ENCODE results near the gene ZNF771. TPM values are rescaled to one million over a fixed set of nuclear protein-coding genes. Genes with fewer than 3 reads are reported as not detected.

Gene ZNF771
- polyA plus RNA-seq, 1 of the 3 experiments (the other 2 are of a cell fraction) = 20.4 TPM

DNA sequence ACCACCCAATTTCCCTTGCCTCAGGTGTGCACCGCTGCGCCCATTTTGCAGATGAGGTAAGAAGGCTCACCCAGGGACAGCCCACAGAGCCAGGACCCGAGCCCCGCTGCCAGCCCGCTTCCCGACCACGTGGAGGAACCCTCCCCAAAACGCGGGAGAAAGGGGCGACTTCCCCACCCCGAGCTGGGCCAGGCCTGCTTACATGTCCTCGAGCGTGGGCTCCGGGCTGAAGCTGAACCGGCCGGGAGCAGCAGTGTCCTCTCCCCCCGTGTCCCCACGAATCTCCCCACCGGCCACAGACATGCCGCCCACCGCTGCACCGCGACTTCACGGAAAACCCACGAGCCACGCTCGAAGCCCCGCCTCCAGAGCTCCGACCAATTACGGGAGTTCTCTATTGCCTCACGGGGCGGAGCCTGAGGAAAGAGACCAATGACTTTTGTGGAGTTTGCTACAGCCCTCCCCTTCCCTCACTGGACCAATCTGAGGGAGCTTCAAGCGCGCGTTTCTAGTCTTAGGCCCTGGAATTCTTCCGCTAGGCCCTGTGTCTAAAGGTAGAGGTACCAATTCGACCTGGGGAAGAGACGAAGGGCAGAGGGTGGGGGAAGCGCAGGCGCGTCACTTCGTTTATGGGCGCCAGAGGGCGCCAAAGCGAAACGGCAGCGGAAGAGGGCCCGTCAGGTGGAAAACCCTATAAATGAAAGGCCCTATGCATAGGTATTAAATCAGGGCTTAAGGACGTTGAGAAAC, 22.4 kb downstream of the ZNF771 start, which contains the start of gene DCTPP1:
TSS of gene DCTPP1 (minus strand) at position 353 of the 750 bp plus-strand sequence. CDS start at position 303, 50 bp downstream.
- CTCF ChIA-PET = interaction anchor here (0.6 to 2.8 kb wide), 41 partner anchors 11 to 267 kb away, joined by 3 to 27 read pairs (median 4); partner anchors contain the start of genes FBRS, SEPHS2, ZNF747 and ZNF768
- H3K4me1 ChIP-seq (ENCODE audit: control insufficient read depth in 1 of 2, insufficient read depth in 2 of 2, low read depth in 1 of 2, low read length in 1 of 2) = peaks cover 6 to 10% of the 10 kb centered on the region in 2 experiments; a peak in 1 of 4 replicates
- DNase-seq = peak; percentile 94
- POLR2A ChIA-PET = interaction anchor here (0.6 to 1.7 kb wide), 14 partner anchors 11 to 229 kb away, joined by 3 to 15 read pairs (median 4); partner anchors contain the start of genes ZNF688, ZNF689, ZNF768 and ZNF785
- H3K9me3 ChIP-seq = no peaks in the 10 kb centered on the region
- H3K79me2 ChIP-seq (ENCODE audit: insufficient read depth) = peaks cover 43% of the 10 kb centered on the region
- peak within 1 kb of the TSS; percentile 63 for H3K9ac ChIP-seq
- peak within 1 kb of the TSS; percentile 69 to 82 for H3K4me3 ChIP-seq (ENCODE audit: low read depth in 2 of 2, low read length in 1 of 2)
- H3K27ac ChIP-seq (ENCODE audit: low read depth in 2 of 2, low read length in 1 of 2) = peak within 1 kb of the TSS; percentile 41 to 56; a peak in 3 of 4 replicates
- no peaks in the 10 kb centered on the region for H3F3A ChIP-seq (replicated peaks; ENCODE audit: insufficient read depth)
- 1% methylated on average over 38 of the region's 49 CpGs for WGBS (ENCODE audit: low lambda C conversion rate)
- H2AFZ ChIP-seq (ENCODE audit: low read depth) = peak within 1 kb of the TSS; percentile 89
- H3K4me2 ChIP-seq = peak within 1 kb of the TSS; percentile 90
- H3K9me2 ChIP-seq = no peaks in the 10 kb centered on the region
- no peaks in the 10 kb centered on the region for H3K27me3 ChIP-seq (ENCODE audit: insufficient read depth)
- peaks cover 0 to 15% of the 10 kb centered on the region in 2 experiments for H3K36me3 ChIP-seq (replicated peaks in 1 of 2; ENCODE audit: control insufficient read depth in 1 of 2, insufficient read depth in 2 of 2, low read length in 1 of 2)
- no peaks in the 10 kb centered on the region for H4K20me1 ChIP-seq (ENCODE audit: insufficient read depth)
- TF ChIP-seq, protein P1, sequence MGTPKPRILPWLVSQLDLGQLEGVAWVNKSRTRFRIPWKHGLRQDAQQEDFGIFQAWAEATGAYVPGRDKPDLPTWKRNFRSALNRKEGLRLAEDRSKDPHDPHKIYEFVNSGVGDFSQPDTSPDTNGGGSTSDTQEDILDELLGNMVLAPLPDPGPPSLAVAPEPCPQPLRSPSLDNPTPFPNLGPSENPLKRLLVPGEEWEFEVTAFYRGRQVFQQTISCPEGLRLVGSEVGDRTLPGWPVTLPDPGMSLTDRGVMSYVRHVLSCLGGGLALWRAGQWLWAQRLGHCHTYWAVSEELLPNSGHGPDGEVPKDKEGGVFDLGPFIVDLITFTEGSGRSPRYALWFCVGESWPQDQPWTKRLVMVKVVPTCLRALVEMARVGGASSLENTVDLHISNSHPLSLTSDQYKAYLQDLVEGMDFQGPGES (IDR thresholded peaks at IDR 0.05; ENCODE audit: low read depth, low read length) = no peak
- TF ChIP-seq EP300 (IDR thresholded peaks at IDR 0.05; ENCODE audit: borderline replicate concordance in 1 of 2, low read depth in 1 of 2, low read length in 1 of 2) (no peak), MXI1 (IDR thresholded peaks at IDR 0.05; ENCODE audit: low read depth, low read length) (peak; percentile 97), TEAD4 (IDR thresholded peaks at IDR 0.05; ENCODE audit: borderline replicate concordance, insufficient read depth) (no peak), GATA2 (CRISPR knock-in tag; IDR thresholded peaks at IDR 0.05) (no peak), YY1 (IDR thresholded peaks at IDR 0.05; ENCODE audit: low read depth) (no peak), FOXM1 (IDR thresholded peaks at IDR 0.05; ENCODE audit: low read depth) (no peak), JUND (IDR thresholded peaks at IDR 0.05) (no peak), RCOR1 (IDR thresholded peaks at IDR 0.05; ENCODE audit: low read length) (no peak; the same call in 1 of the 2 replicates), ZBTB33 (IDR thresholded peaks at IDR 0.05; ENCODE audit: borderline replicate concordance, low read depth) (no peak), POLR2AphosphoS5 (IDR thresholded peaks at IDR 0.05; ENCODE audit: low read depth, low read length) (peak; percentile 52; the same call in 1 of the 2 replicates), NFIC (IDR thresholded peaks at IDR 0.05; ENCODE audit: borderline replicate concordance) (no peak), SMC3 (IDR thresholded peaks at IDR 0.05; ENCODE audit: low read depth, low read length) (peak; percentile 81), REST (IDR thresholded peaks at IDR 0.05; ENCODE audit: low read depth, low read length) (no peak), FOSL2 (IDR thresholded peaks at IDR 0.05; ENCODE audit: borderline replicate concordance, low read depth) (no peak), MEF2A (IDR thresholded peaks at IDR 0.05; ENCODE audit: borderline replicate concordance, low read depth) (no peak), TCF12 (IDR thresholded peaks at IDR 0.05) (no peak), SIN3A (IDR thresholded peaks at IDR 0.05; ENCODE audit: borderline replicate concordance, low read depth, low read length) (no peak), GABPA (IDR thresholded peaks at IDR 0.05; ENCODE audit: low read depth) (no peak; the same call in 1 of the 2 replicates)
- TF ChIP-seq, protein P2, sequence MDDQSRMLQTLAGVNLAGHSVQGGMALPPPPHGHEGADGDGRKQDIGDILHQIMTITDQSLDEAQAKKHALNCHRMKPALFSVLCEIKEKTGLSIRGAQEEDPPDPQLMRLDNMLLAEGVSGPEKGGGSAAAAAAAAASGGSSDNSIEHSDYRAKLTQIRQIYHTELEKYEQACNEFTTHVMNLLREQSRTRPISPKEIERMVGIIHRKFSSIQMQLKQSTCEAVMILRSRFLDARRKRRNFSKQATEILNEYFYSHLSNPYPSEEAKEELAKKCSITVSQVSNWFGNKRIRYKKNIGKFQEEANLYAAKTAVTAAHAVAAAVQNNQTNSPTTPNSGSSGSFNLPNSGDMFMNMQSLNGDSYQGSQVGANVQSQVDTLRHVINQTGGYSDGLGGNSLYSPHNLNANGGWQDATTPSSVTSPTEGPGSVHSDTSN (IDR thresholded peaks at IDR 0.05) = no peak
- TF ChIP-seq, protein P3, sequence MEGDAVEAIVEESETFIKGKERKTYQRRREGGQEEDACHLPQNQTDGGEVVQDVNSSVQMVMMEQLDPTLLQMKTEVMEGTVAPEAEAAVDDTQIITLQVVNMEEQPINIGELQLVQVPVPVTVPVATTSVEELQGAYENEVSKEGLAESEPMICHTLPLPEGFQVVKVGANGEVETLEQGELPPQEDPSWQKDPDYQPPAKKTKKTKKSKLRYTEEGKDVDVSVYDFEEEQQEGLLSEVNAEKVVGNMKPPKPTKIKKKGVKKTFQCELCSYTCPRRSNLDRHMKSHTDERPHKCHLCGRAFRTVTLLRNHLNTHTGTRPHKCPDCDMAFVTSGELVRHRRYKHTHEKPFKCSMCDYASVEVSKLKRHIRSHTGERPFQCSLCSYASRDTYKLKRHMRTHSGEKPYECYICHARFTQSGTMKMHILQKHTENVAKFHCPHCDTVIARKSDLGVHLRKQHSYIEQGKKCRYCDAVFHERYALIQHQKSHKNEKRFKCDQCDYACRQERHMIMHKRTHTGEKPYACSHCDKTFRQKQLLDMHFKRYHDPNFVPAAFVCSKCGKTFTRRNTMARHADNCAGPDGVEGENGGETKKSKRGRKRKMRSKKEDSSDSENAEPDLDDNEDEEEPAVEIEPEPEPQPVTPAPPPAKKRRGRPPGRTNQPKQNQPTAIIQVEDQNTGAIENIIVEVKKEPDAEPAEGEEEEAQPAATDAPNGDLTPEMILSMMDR (IDR thresholded peaks at IDR 0.05) = peak; percentile 85
- TF ChIP-seq, protein P4, sequence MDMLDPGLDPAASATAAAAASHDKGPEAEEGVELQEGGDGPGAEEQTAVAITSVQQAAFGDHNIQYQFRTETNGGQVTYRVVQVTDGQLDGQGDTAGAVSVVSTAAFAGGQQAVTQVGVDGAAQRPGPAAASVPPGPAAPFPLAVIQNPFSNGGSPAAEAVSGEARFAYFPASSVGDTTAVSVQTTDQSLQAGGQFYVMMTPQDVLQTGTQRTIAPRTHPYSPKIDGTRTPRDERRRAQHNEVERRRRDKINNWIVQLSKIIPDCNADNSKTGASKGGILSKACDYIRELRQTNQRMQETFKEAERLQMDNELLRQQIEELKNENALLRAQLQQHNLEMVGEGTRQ (IDR thresholded peaks at IDR 0.05; ENCODE audit: borderline replicate concordance, low read depth, low read length) = no peak
